GM21447 (cell line): Measurements from ENCODE around the gene TP53TG3.
"Not testable (repeated sequence)": the region's sequence is repeated elsewhere in the genome, so short reads cannot be mapped to it uniquely, and the experiment has no call there.

Source experiments
- ATAC-seq: cut with Tn5 transposase; IDR thresholded peaks from one replicate; pipeline ENCODE4 v1.9.1; 2021; ENCODE audit not compliant: unreplicated experiment

Gene TP53TG3

GRCh38 chr16:32676065-32676464 lies at the start of gene TP53TG3:
Gene TP53TG3, minus strand, starts transcription at chr16:32676165. Its CDS starts 68 bp downstream, at chr16:32676097.
- ATAC-seq = not testable (repeated sequence)

- ATAC-seq = not testable (repeated sequence)
Observed at GRCh38 chr16:32650876-32651275, 25.1 kb downstream of the TP53TG3 start.

DNA sequence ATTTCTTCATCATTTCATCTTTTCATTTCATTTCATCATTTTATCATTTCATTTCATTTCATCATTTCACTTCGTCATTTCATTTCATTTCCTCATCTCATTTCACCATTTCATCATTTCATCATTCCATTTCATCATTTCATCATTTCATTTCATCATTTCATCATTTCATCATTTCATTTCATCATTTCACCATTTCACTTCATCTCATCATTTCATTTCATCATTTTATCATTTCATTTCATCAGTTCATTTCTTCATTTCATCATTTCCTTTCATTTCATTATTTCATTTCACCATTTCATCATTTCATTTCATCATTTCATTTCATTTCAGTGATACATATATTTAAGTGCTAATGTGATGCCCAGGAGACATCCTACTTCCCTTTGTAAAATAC lies 28.4 kb downstream of the TP53TG3 start:
- ATAC-seq = not testable (repeated sequence)

DNA sequence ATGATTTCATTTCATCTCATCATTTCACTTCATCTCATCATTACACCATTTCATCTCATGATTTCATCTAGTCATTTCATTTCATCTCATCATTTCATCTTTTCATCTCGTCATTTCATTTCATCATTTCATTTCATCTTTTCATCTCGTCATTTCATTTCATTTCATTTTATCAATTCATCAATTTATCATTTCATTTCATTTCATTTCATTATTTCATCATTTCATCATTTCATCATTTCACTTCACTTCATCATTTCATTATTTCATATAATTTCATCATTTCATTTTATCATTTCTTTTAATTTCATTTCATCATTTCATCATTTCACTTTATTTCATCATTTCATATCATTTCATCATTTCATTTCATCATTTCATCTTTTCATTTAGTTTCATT lies 29.2 kb downstream of the TP53TG3 start:
- not testable (repeated sequence) for ATAC-seq

DNA sequence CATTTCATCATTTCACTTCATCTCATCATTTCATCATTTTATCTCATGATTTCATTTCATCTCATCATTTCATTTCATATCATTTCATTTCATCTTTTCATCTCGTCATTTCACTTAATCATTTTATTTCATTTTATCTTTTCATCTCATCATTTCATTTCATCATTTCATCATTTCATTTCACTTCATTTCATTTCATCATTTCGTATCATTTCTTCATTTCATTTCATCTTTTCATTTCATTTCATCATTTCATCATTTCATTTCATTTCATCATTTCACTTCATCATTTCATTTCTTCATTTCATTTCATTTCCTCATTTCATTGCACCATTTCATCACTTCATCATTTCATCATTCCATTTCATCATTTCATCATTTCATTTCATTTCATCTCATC lies 29.8 kb downstream of the TP53TG3 start:
- not testable (repeated sequence) for ATAC-seq

DNA sequence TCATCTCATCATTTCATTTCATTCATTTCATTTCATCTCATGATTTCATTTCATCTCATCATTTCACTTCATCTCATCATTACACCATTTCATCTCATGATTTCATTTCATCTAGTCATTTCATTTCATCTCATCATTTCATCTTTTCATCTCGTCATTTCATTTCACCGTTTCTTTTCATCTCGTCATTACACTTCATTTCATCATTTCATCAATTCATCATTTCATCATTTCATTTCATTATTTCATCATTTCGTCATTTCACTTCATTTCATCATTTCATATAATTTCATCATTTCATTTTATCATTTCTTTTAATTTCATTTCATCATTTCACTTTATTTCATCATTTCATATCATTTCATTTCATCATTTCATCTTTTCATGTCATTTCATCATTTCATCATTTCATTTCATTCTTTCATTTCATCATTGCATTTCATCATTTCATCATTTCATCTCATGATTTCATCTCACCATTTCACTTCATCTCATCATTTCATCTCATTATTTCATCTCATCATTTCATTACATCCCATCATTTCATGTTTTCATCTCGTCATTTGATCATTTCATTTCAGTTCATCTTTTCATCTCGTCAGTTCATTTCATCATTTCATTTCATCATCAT lies 30.6 kb downstream of the TP53TG3 start:
- ATAC-seq = not testable (repeated sequence)

DNA sequence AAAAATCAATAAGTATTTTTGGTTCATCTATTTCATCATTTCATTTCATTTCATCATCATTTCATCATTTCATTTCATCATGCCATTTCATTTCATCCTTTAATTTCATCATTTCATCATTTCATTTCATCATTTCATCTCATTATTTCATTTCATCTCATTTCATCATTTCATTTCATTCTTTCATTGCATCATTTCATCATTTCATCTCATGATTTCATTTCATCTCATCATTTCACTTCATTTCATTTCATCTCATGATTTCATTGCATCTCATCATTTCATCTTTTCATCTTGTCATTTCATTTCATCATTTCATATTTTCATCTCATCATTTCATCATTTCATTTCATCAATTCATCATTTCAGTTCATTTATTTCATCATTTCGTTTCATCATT lies 31.2 kb downstream of the TP53TG3 start:
- ATAC-seq = not testable (repeated sequence)

GRCh38 chr16:32637614-32638013 lies 38.4 kb downstream of the TP53TG3 start:
- ATAC-seq = not testable (repeated sequence)

DNA sequence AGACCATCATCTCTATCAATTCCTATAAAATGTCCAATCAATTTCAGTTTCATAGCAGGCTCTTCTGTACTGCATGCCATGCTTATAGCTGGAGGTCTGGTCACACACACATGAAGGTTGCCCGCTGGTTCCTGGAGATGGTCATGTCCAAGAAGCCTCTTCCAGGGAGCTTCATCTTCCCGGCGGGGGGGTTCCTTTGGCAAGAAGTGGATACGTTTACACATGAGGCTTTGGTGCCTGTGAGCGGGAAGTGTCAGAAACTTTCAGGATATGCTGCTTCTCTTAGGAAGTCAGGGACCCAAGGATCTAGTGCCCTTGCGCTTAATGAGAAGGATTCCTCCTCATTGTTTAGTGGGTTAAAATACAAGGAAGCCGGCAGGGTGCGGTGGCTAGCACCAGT lies 43.9 kb downstream of the TP53TG3 start:
- not testable (repeated sequence) for ATAC-seq
